GM19328 (cell line): ENCODE measurements around the gene REEP1.
"Not testable (repeated sequence)": the region's sequence is repeated elsewhere in the genome, so short reads cannot be mapped to it uniquely, and the experiment has no call there.

Source experiments
- ATAC-seq: cut with Tn5 transposase; IDR thresholded peaks from one replicate; pipeline ENCODE4 v1.9.1; 2021; ENCODE audit warnings: mild to moderate bottlenecking, moderate library complexity; ENCODE audit not compliant: unreplicated experiment

REEP1 gene

GRCh38 chr2:86347401-86347800, 10.0 kb upstream of the REEP1 start:
- ATAC-seq = no peak

GRCh38 chr2:86345783-86346370, 8.5 kb upstream of the REEP1 start:
- not testable (repeated sequence) for ATAC-seq

GRCh38 chr2:86344404-86344803, 7.0 kb upstream of the REEP1 start:
- no peak for ATAC-seq

GRCh38 chr2:86342488-86342887, 5.1 kb upstream of the REEP1 start:
- ATAC-seq = no peak

GRCh38 chr2:86341470-86341869, 4.0 kb upstream of the REEP1 start:
- no peak for ATAC-seq

GRCh38 chr2:86338778-86339295, 1.4 kb upstream of the REEP1 start:
- ATAC-seq = no peak

- no peak for ATAC-seq
These were observed 667 bp downstream of the REEP1 start for GRCh38 chr2:86336675-86337243.

- ATAC-seq = no peak
These were observed 1.4 kb downstream of the REEP1 start for GRCh38 chr2:86335865-86336674.

- ATAC-seq = no peak
These were observed 4.0 kb downstream of the REEP1 start for GRCh38 chr2:86333378-86333777.

GRCh38 chr2:86332654-86333053, 4.8 kb downstream of the REEP1 start:
- ATAC-seq = no peak

- no peak for ATAC-seq
These were observed 6.0 kb downstream of the REEP1 start for GRCh38 chr2:86331384-86331783.

GRCh38 chr2:86330001-86330400, 7.4 kb downstream of the REEP1 start:
- ATAC-seq = no peak

GRCh38 chr2:86323273-86324021, 14.0 kb downstream of the REEP1 start:
- ATAC-seq = no peak

- ATAC-seq = no peak
These were observed 17.5 kb downstream of the REEP1 start for GRCh38 chr2:86319700-86320580.

GRCh38 chr2:86315084-86315483, 22.3 kb downstream of the REEP1 start:
- ATAC-seq = no peak

- no peak for ATAC-seq
These were observed 23.3 kb downstream of the REEP1 start for GRCh38 chr2:86314125-86314524.

GRCh38 chr2:86313341-86313740, 24.1 kb downstream of the REEP1 start:
- ATAC-seq = no peak

GRCh38 chr2:86311879-86312278, 25.5 kb downstream of the REEP1 start:
- ATAC-seq = no peak

GRCh38 chr2:86309966-86310365, 27.5 kb downstream of the REEP1 start:
- no peak for ATAC-seq

- ATAC-seq = no peak
These were observed 28.3 kb downstream of the REEP1 start for GRCh38 chr2:86308984-86309695.
